K562 (cell line): ENCODE results near the gene WDR27. TPM values are rescaled to one million over a fixed set of nuclear protein-coding genes. Genes with fewer than 3 reads are reported as not detected.

ENCODE experiments used
- ATAC-seq: fragments of 200-7000 bp; cut with Tn5 transposase; 3 replicates; pipeline ENCODE4 v1.9.1; 2020; ENCODE audit warnings: moderate library complexity
- BruUV-seq: library from RNA; stranded (reverse); fragments of 400-500 nt; replicated peaks from 2 replicates; lab custom pipeline; 2021; lab: Mats Ljungman, UMichigan
- CTCF ChIA-PET: fragments of 300-600 bp; formaldehyde crosslinking; extraction: SDS; loops from one replicate; lab custom pipeline; 2021; ENCODE audit warnings: low intra/inter-chr PET ratio; lab: Yijun Ruan, JAX
- POLR2A ChIA-PET: fragments of 300-600, 350-650 bp; sonication (Branson Sonifier 250); formaldehyde crosslinking; extraction: SDS; loops from one replicate; lab custom pipeline; 2021; ENCODE audit warnings: antibody characterized with exemption, inconsistent platforms; lab: Yijun Ruan, JAX
- DNase-seq, 4 experiments: peaks; one replicate each; pipeline versions ENCODE4 v3.0.0 to v3.0.0-alpha.2; 2011 to 2018; ENCODE audit warnings: low spot score in 3 of 4, mixed read lengths in 3 of 4; ENCODE audit errors: extremely low read depth in 1 of 4
- FAIRE-seq: peaks from 2 replicates; lab custom pipeline; 2011; peaks lifted over from hg19 to GRCh38; lab: Jason Lieb, UNC
- H2AFZ ChIP-seq: 2 replicates; pipeline ENCODE4 v1.6.0; 2011; ENCODE audit warnings: low read depth, low read length, control low read depth, inconsistent platforms
- H3K27ac ChIP-seq: fragments of 200-600 bp; 3 replicates; pipeline ENCODE4 v1.8.0; 2011; ENCODE audit warnings: low read depth, mild to moderate bottlenecking, control low read depth, inconsistent platforms, low read length, moderate library complexity, mixed read lengths; ENCODE audit errors: extremely low read depth
- H3K27me3 ChIP-seq, 2 experiments: fragments of 300-600 bp in 1 of 2; 2 replicates in 1 of 2; 3 replicates in 1 of 2; pipeline versions ENCODE4 v1.6.0 to v1.8.0; 2011; ENCODE audit warnings: inconsistent platforms in 2 of 2, low read length in 2 of 2, mild to moderate bottlenecking in 1 of 2, mixed read lengths in 1 of 2, moderate library complexity in 1 of 2; ENCODE audit not compliant: control insufficient read depth in 2 of 2, insufficient read depth in 2 of 2
- H3K36me3 ChIP-seq: fragments of 300-600 bp; 3 replicates; pipeline ENCODE4 v1.8.0; 2011; ENCODE audit warnings: mild to moderate bottlenecking, low read length, inconsistent platforms; ENCODE audit not compliant: control insufficient read depth, insufficient read depth
- H3K4me1 ChIP-seq, 2 experiments: fragments of 200-600 bp in 1 of 2; replicated peaks in 1 of 2; 2 replicates in 1 of 2; 3 replicates in 1 of 2; pipeline versions ENCODE4 v1.5.1 to v1.8.0; 2011; ENCODE audit warnings: inconsistent platforms in 2 of 2, low read length in 2 of 2, mild to moderate bottlenecking in 1 of 2, mixed read lengths in 1 of 2, moderate library complexity in 1 of 2; ENCODE audit not compliant: control insufficient read depth in 2 of 2, insufficient read depth in 2 of 2
- H3K4me2 ChIP-seq: 2 replicates; pipeline ENCODE4 v1.6.1; 2011; ENCODE audit warnings: low read length, control low read depth, inconsistent platforms, mixed read lengths; ENCODE audit not compliant: insufficient read depth
- H3K4me3 ChIP-seq: fragments of 200-600 bp; sonication (generic), shearing (Covaris generic); 2 replicates; pipeline ENCODE4 v1.5.1; 2016; ENCODE audit warnings: control low read depth, inconsistent platforms
- H3K79me2 ChIP-seq: fragments of 200-600 bp; 3 replicates; pipeline ENCODE4 v1.8.0; 2011; ENCODE audit warnings: low read length, inconsistent platforms; ENCODE audit not compliant: control insufficient read depth, insufficient read depth
- H3K9ac ChIP-seq, 2 experiments: 2 replicates each; pipeline versions ENCODE4 v1.6.0 to v1.6.1; 2011; ENCODE audit warnings: low read depth in 2 of 2, low read length in 2 of 2, control low read depth in 1 of 2, inconsistent platforms in 1 of 2, mild to moderate bottlenecking in 1 of 2, mixed read lengths in 1 of 2; ENCODE audit not compliant: insufficient read depth in 1 of 2
- H3K9me1 ChIP-seq: one replicate; pipeline ENCODE4 v1.6.0; 2011; ENCODE audit warnings: inconsistent platforms, mild to moderate bottlenecking, low read length, moderate library complexity; ENCODE audit not compliant: control insufficient read depth, insufficient read depth
- H3K9me3 ChIP-seq: replicated peaks from 2 replicates; pipeline ENCODE4 v1.5.1; 2011; ENCODE audit warnings: low read depth, low read length, inconsistent platforms; ENCODE audit not compliant: control insufficient read depth, insufficient read depth
- H4K20me1 ChIP-seq: replicated peaks from 2 replicates; pipeline ENCODE4 v1.6.1; 2011; ENCODE audit warnings: low read length, inconsistent platforms, mixed read lengths; ENCODE audit not compliant: control insufficient read depth, insufficient read depth
- GTF2E2 ChIP-seq: fragments of 200-800 bp; sonication (Bioruptor generic); IDR thresholded peaks from 2 replicates; pipeline ENCODE4 v1.6.1; 2016; ENCODE audit warnings: missing genetic modification characterization, missing compliant biosample characterization
- JUN ChIP-seq, 2 experiments: sonication (generic) in 1 of 2; formaldehyde crosslinking in 1 of 2; IDR thresholded peaks; 2 replicates each; pipeline versions ENCODE4 v1.6.1 to v1.8.0; 2012 to 2022; ENCODE audit warnings: borderline replicate concordance in 2 of 2, mild to moderate bottlenecking in 2 of 2, improper control_type of control experiment in 1 of 2, low read depth in 1 of 2, low read length in 1 of 2, missing genetic modification reagents in 1 of 2
- KAT2B ChIP-seq: IDR thresholded peaks from one replicate; pipeline ENCODE4 v1.6.1; 2012; ENCODE audit warnings: low read depth, mild to moderate bottlenecking, control low read depth, inconsistent platforms, low read length, moderate library complexity
- LARP7 ChIP-seq: fragments of 450-650 bp; IDR thresholded peaks from 2 replicates; pipeline ENCODE4 v1.6.1; 2016
- MAFF ChIP-seq: IDR thresholded peaks from 2 replicates; pipeline ENCODE4 v1.6.1; 2012; ENCODE audit warnings: low read length, improper control_type of control experiment
- PCBP1 ChIP-seq: fragments of 200-400 bp; formaldehyde crosslinking; IDR thresholded peaks from 2 replicates; pipeline ENCODE4 v1.6.1; 2018; ENCODE audit warnings: mild to moderate bottlenecking, low read depth, low read length; ENCODE audit not compliant: poor library complexity, severe bottlenecking
- POLR3G ChIP-seq: IDR thresholded peaks from 2 replicates; pipeline ENCODE4 v1.6.1; 2011; ENCODE audit not compliant: insufficient read length, insufficient replicate concordance; ENCODE audit errors: extremely low read depth
- RFX7 ChIP-seq: fragments of 250-450 bp; sonication (Bioruptor Pico); IDR thresholded peaks from 2 replicates; pipeline ENCODE4 v1.5.1; 2021; ENCODE audit warnings: mild to moderate bottlenecking
- SRF ChIP-seq, 2 experiments: fragments of 250-450, 450-650 bp in 1 of 2; sonication (Bioruptor Pico) in 1 of 2; sonication (generic) in 1 of 2; formaldehyde crosslinking; IDR thresholded peaks; 2 replicates each; pipeline versions ENCODE4 v1.5.0 to v1.5.1; 2020 to 2022; ENCODE audit warnings: mild to moderate bottlenecking in 1 of 2, missing genetic modification reagents in 1 of 2
- STAT5B ChIP-seq: fragments of 250-450 bp; sonication (Bioruptor Pico); IDR thresholded peaks from 2 replicates; pipeline ENCODE4 v1.8.0; 2021; ENCODE audit warnings: mild to moderate bottlenecking, inconsistent platforms
- ZNF282 ChIP-seq: sonication (generic); formaldehyde crosslinking; IDR thresholded peaks from 2 replicates; pipeline ENCODE4 v1.8.1; 2023; ENCODE audit warnings: missing genetic modification reagents
- ZNF431 ChIP-seq: sonication (generic); formaldehyde crosslinking; IDR thresholded peaks from 2 replicates; pipeline ENCODE4 v1.8.0; 2022; ENCODE audit warnings: mild to moderate bottlenecking, missing genetic modification reagents
- WGBS: fragments of 100-300 bp; shearing (Covaris generic); methylation state at CpG from one replicate; pipeline ENCODE4 v1.1.6; 2016; ENCODE audit warnings: low coverage, mixed read lengths; ENCODE audit not compliant: insufficient coverage; ENCODE audit errors: missing lambda C conversion rate; 5-methylcytosine and 5-hydroxymethylcytosine counted together
- in situ Hi-C: fragments of 300-500 bp; cut with MboI; formaldehyde crosslinking; loops from 4 replicates; pipeline ENCODE4 v1.15.0; 2018; ENCODE audit warnings: inconsistent platforms, mixed read lengths
- intact Hi-C: fragments of 100-400 bp; cut with micrococcal nuclease; formaldehyde crosslinking; loops from 2 replicates; pipeline ENCODE4 v1.14.2; 2022
- polyA plus RNA-seq, 8 experiments: library from polyadenylated mRNA; depleted of rRNA in 4 of 8; stranded (reverse) in 5 of 8; unstranded in 3 of 8; fragments of >200 nt; fragmentation: Nextera tagmentation in 2 of 8; fragmentation: Illumina TruSeq in 1 of 8; extraction: Ambion mirVana in 2 of 8; extraction: Trizol in 1 of 8; gene quantifications; 2 replicates each; pipeline versions ENCODE4 v1.2.1 to v1.2.3, GENCODE V29; 2011 to 2014; ENCODE audit warnings: inconsistent platforms in 1 of 8, missing spikeins in 1 of 8
- total RNA-seq, 7 experiments: library from RNA; depleted of rRNA in 6 of 7; stranded (reverse); fragments of >200 nt in 6 of 7; fragmentation: Illumina TruSeq in 2 of 7; extraction: Trizol in 2 of 7; gene quantifications; 2 replicates each; pipeline versions ENCODE4 v1.2.1 to v1.2.3, GENCODE V29; 2011 to 2021; ENCODE audit warnings: low replicate concordance in 1 of 7
- TF ChIP-seq, protein P1 (sequence below): sonication (generic); formaldehyde crosslinking; IDR thresholded peaks from 2 replicates; pipeline ENCODE4 v1.8.1; 2023; ENCODE audit warnings: missing genetic modification reagents, mild to moderate bottlenecking, borderline replicate concordance
- TF ChIP-seq, protein P2 (sequence below), 2 experiments: fragments of 450-650 bp; IDR thresholded peaks; 2 replicates each; pipeline ENCODE4 v1.6.1; 2016

The WDR27 gene
- total and polyA plus RNA-seq, 9 of the 15 experiments (the other 6 are each of a cell fraction or from before 2014, with no cell fraction given), result 4.3 to 77.2 (median 22.7) TPM

DNA sequence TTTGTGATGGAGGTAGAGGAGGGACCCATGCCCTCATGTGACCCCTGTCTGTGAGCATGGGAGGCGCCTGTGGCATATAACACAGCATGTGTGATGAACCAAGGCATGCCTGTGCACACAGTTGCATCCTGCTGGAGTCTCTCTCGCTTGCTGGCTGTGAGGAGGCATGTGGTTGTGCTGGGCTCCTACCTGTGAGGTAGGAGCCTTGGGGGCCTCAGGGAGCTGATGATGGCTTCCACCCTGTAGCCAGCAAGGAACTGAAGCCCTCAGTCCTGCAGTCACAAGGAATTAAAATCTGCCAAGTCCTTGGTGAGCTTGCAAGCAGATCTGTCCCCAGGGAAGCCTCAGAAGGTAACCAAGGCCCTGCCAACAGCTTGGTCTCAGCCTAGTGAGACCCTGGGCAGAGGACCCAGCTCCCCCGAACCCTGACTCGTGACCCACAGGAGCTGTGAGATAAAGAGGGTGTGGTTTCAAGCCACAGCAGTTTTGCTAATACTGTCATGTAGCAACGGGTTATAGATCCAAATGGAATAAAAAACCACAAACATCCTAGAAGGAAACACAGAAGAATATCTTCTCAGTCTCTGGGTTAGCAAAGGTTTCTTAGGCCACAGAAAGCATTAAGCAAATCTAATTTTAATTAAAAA is 145.7 kb downstream of the WDR27 start:
- no peak overlapping the region for H3K4me3 ChIP-seq
- intact Hi-C loops, result no loop called here
- TF ChIP-seq MAFF, result no peak
- TF ChIP-seq LARP7, result no peak
- no peak for TF ChIP-seq POLR3G
- no peak for TF ChIP-seq STAT5B (CRISPR knock-in tag)
- TF ChIP-seq KAT2B, result no peak
- TF ChIP-seq ZNF431 (CRISPR knock-in tag), result no peak
- TF ChIP-seq, protein P1, sequence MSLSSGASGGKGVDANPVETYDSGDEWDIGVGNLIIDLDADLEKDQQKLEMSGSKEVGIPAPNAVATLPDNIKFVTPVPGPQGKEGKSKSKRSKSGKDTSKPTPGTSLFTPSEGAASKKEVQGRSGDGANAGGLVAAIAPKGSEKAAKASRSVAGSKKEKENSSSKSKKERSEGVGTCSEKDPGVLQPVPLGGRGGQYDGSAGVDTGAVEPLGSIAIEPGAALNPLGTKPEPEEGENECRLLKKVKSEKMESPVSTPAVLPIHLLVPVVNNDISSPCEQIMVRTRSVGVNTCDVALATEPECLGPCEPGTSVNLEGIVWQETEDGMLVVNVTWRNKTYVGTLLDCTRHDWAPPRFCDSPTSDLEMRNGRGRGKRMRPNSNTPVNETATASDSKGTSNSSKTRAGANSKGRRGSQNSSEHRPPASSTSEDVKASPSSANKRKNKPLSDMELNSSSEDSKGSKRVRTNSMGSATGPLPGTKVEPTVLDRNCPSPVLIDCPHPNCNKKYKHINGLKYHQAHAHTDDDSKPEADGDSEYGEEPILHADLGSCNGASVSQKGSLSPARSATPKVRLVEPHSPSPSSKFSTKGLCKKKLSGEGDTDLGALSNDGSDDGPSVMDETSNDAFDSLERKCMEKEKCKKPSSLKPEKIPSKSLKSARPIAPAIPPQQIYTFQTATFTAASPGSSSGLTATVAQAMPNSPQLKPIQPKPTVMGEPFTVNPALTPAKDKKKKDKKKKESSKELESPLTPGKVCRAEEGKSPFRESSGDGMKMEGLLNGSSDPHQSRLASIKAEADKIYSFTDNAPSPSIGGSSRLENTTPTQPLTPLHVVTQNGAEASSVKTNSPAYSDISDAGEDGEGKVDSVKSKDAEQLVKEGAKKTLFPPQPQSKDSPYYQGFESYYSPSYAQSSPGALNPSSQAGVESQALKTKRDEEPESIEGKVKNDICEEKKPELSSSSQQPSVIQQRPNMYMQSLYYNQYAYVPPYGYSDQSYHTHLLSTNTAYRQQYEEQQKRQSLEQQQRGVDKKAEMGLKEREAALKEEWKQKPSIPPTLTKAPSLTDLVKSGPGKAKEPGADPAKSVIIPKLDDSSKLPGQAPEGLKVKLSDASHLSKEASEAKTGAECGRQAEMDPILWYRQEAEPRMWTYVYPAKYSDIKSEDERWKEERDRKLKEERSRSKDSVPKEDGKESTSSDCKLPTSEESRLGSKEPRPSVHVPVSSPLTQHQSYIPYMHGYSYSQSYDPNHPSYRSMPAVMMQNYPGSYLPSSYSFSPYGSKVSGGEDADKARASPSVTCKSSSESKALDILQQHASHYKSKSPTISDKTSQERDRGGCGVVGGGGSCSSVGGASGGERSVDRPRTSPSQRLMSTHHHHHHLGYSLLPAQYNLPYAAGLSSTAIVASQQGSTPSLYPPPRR (CRISPR knock-in tag), result no peak
- no peak for TF ChIP-seq JUN (IDR thresholded peaks at IDR 0.05; ENCODE audit: borderline replicate concordance, low read depth, low read length)
- no peak for TF ChIP-seq JUN (CRISPR knock-in tag; IDR thresholded peaks at IDR 0.05; ENCODE audit: borderline replicate concordance)
- no peak for TF ChIP-seq RFX7 (CRISPR knock-in tag)
- TF ChIP-seq, protein P2, sequence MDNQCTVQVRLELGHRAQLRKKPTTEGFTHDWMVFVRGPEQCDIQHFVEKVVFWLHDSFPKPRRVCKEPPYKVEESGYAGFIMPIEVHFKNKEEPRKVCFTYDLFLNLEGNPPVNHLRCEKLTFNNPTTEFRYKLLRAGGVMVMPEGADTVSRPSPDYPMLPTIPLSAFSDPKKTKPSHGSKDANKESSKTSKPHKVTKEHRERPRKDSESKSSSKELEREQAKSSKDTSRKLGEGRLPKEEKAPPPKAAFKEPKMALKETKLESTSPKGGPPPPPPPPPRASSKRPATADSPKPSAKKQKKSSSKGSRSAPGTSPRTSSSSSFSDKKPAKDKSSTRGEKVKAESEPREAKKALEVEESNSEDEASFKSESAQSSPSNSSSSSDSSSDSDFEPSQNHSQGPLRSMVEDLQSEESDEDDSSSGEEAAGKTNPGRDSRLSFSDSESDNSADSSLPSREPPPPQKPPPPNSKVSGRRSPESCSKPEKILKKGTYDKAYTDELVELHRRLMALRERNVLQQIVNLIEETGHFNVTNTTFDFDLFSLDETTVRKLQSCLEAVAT (IDR thresholded peaks at IDR 0.05), result no peak
- no peak for TF ChIP-seq GTF2E2 (tag)
- no peak for TF ChIP-seq PCBP1
- no peak for TF ChIP-seq SRF (CRISPR knock-in tag; IDR thresholded peaks at IDR 0.05)
- no peak for TF ChIP-seq ZNF282

More for the DNA sequence above, 145.7 kb downstream of the WDR27 start:
- Histone ChIP-seq H3K9ac (peak overlapping the region in 1 of 2 experiments; percentile 62; a peak in 1 of 4 replicates), H3K9me1 (no peaks in the 10 kb centered on the region), H3K79me2 (no peaks in the 10 kb centered on the region), H2AFZ (no peak overlapping the region), H3K27ac (no peak overlapping the region), H4K20me1 (no peaks in the 10 kb centered on the region), H3K4me2 (no peak overlapping the region), H3K4me1 (peaks cover 0 to 9% of the 10 kb centered on the region in 2 experiments; a peak in 2 of 5 replicates), H3K9me3 (no peaks in the 10 kb centered on the region), H3K27me3 (peaks cover 13 to 28% of the 10 kb centered on the region in 2 experiments; a peak in 3 of 5 replicates), H3K36me3 (no peaks in the 10 kb centered on the region)
- ATAC-seq (no peak; the same call in 1 of the 3 replicates), FAIRE-seq (no peak), DNase-seq (no peak)
- POLR2A ChIA-PET, result interaction anchor here (1.2 kb wide), 1 partner anchor 10 kb away, joined by 3 read pairs; no protein-coding TSS in a partner anchor
- no TSS peak for BruUV-seq
- in situ Hi-C loops, result no loop called here
- CTCF ChIA-PET, result no interaction called here
- 4% methylated on average over 5 of the region's 5 CpGs for WGBS
